ENCODE data around the gene EXOC6B. TPM values are rescaled to one million over a fixed set of nuclear protein-coding genes. Genes with fewer than 3 reads are reported as not detected.

Gene EXOC6B
- total and polyA plus RNA-seq, 2 donors from 2014 or later, result 5.9 to 31.3 TPM

DNA sequence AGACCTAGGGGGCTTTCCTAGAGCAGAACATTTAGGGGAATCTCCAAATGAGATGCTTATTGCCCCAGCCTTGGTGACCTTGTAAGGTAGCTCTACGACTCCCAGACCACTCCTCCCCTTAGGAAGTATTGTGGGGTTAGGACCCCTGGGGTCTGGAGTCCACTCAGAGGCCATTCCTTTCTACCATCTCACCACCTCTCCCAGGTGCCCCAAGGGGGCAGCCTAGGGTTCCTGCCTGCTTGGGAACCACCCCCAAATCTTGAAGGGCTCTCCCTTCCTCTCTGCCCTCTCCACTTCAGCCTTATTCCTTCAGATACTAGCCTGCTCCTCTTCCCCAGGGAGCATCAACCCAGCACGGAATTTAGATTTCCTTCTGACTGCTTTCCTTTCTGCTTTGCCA lies 17.5 kb upstream of the EXOC6B start:
- H3K4me3 ChIP-seq (ENCODE audit: low read length in 3 of 3), result no peak overlapping the region
- no peaks in the 10 kb centered on the region for H3K4me1 ChIP-seq (ENCODE audit: control insufficient read depth in 2 of 3, insufficient read depth in 2 of 3, low read depth in 1 of 3, low read length in 3 of 3)
- intact Hi-C loops (cut with DNase I), result no loop called here
- no peak overlapping the region for H3K9ac ChIP-seq (ENCODE audit: low read length in 3 of 3)
- no peak overlapping the region for H3K27ac ChIP-seq (ENCODE audit: low read depth in 2 of 2, low read length in 2 of 2)
- H3K9me3 ChIP-seq (ENCODE audit: control insufficient read depth in 2 of 3, insufficient read depth in 1 of 3, low read length in 3 of 3), result no peaks in the 10 kb centered on the region
- no peaks in the 10 kb centered on the region for H3K36me3 ChIP-seq (ENCODE audit: control insufficient read depth in 2 of 3, insufficient read depth in 3 of 3, low read length in 3 of 3)
- no peaks in the 10 kb centered on the region for H3K27me3 ChIP-seq (ENCODE audit: control insufficient read depth, insufficient read depth, low read length)
- DNase-seq (no peak), FAIRE-seq (no peak)
- TF ChIP-seq CTCF (IDR thresholded peaks at IDR 0.05; ENCODE audit: borderline replicate concordance, extremely low read depth, insufficient read depth), result no peak

- H3K9ac ChIP-seq (ENCODE audit: low read length in 3 of 3), result no peak overlapping the region
- intact Hi-C loops (cut with DNase I), result no loop called here
- H3K27ac ChIP-seq (ENCODE audit: low read depth in 2 of 2, low read length in 2 of 2), result no peak overlapping the region
- TF ChIP-seq CTCF (IDR thresholded peaks at IDR 0.05; ENCODE audit: borderline replicate concordance, extremely low read depth, insufficient read depth), result no peak
- H3K4me3 ChIP-seq (ENCODE audit: low read length in 3 of 3), result no peak overlapping the region
- no peaks in the 10 kb centered on the region for H3K36me3 ChIP-seq (ENCODE audit: control insufficient read depth in 2 of 3, insufficient read depth in 3 of 3, low read length in 3 of 3)
- no peaks in the 10 kb centered on the region for H3K9me3 ChIP-seq (ENCODE audit: control insufficient read depth in 2 of 3, insufficient read depth in 1 of 3, low read length in 3 of 3)
- no peak for FAIRE-seq
- H3K27me3 ChIP-seq (ENCODE audit: control insufficient read depth, insufficient read depth, low read length), result no peaks in the 10 kb centered on the region
- H3K4me1 ChIP-seq (ENCODE audit: control insufficient read depth in 2 of 3, insufficient read depth in 2 of 3, low read depth in 1 of 3, low read length in 3 of 3), result no peaks in the 10 kb centered on the region
- DNase-seq, result no peak
These were observed 15.8 kb upstream of the EXOC6B start for GRCh38 chr2:72841462-72842125.

- Histone ChIP-seq H3K27me3 (ENCODE audit: control insufficient read depth, insufficient read depth, low read length) (no peaks in the 10 kb centered on the region), H3K27ac (ENCODE audit: low read depth in 2 of 2, low read length in 2 of 2) (no peak overlapping the region), H3K36me3 (ENCODE audit: control insufficient read depth in 2 of 3, insufficient read depth in 3 of 3, low read length in 3 of 3) (no peaks in the 10 kb centered on the region), H3K9me3 (ENCODE audit: control insufficient read depth in 2 of 3, insufficient read depth in 1 of 3, low read length in 3 of 3) (no peaks in the 10 kb centered on the region), H3K4me3 (ENCODE audit: low read length in 3 of 3) (no peak overlapping the region), H3K9ac (ENCODE audit: low read length in 3 of 3) (no peak overlapping the region), H3K4me1 (ENCODE audit: control insufficient read depth in 2 of 3, insufficient read depth in 2 of 3, low read depth in 1 of 3, low read length in 3 of 3) (no peaks in the 10 kb centered on the region)
- no peak for DNase-seq
- no peak for FAIRE-seq
- intact Hi-C loops (cut with DNase I), result no loop called here
- no peak for TF ChIP-seq CTCF (IDR thresholded peaks at IDR 0.05; ENCODE audit: borderline replicate concordance, extremely low read depth, insufficient read depth)
These were observed 14.2 kb upstream of the EXOC6B start for GRCh38 chr2:72840066-72840465.

DNA sequence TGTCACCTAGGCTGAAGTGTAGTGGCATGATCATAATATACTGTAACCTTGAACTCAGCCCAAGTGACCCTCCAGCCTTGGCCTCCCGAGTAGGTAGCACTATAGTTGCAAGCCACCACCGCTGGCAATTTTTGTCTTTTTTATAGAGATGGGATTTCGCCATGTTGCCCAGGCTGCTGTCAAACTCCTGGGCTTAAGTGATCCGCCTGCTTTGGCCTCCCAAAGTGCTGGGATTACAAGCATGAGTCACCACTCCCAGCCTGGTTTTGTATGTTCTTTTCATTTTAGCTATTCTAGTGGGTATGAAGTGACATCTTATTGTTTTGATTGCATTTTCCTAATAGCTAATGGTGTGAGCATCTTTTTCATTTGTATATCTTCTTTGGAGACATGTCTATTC lies 11.3 kb upstream of the EXOC6B start:
- FAIRE-seq, result no peak
- no peak for TF ChIP-seq CTCF (IDR thresholded peaks at IDR 0.05; ENCODE audit: borderline replicate concordance, extremely low read depth, insufficient read depth)
- no peak overlapping the region for H3K27ac ChIP-seq (ENCODE audit: low read depth in 2 of 2, low read length in 2 of 2)
- H3K4me3 ChIP-seq (ENCODE audit: low read length in 3 of 3), result no peak overlapping the region
- DNase-seq, result no peak
- no peak overlapping the region for H3K9ac ChIP-seq (ENCODE audit: low read length in 3 of 3)
- intact Hi-C loops (cut with DNase I), result no loop called here
- no peaks in the 10 kb centered on the region for H3K4me1 ChIP-seq (ENCODE audit: control insufficient read depth in 2 of 3, insufficient read depth in 2 of 3, low read depth in 1 of 3, low read length in 3 of 3)
- no peaks in the 10 kb centered on the region for H3K36me3 ChIP-seq (ENCODE audit: control insufficient read depth in 2 of 3, insufficient read depth in 3 of 3, low read length in 3 of 3)
- H3K9me3 ChIP-seq (ENCODE audit: control insufficient read depth in 2 of 3, insufficient read depth in 1 of 3, low read length in 3 of 3), result no peaks in the 10 kb centered on the region
- no peaks in the 10 kb centered on the region for H3K27me3 ChIP-seq (ENCODE audit: control insufficient read depth, insufficient read depth, low read length)
